Hippocampal formation (tissue), 2 donors: ENCODE data around the gene RPH3AL.
"Not testable (repeated sequence)": the region's sequence is repeated elsewhere in the genome, so short reads cannot be mapped to it uniquely, and the experiment has no call there.

Experiments
- DNase-seq, 2 donors: peaks; one replicate each; lab custom pipeline; 2025; lab: John Stamatoyannopoulos, UW

The RPH3AL gene

GRCh38 chr17:226108-227077 lies 126.2 kb downstream of the RPH3AL start:
- DNase-seq: no peak

- no peak for DNase-seq
These were observed 127.1 kb downstream of the RPH3AL start for GRCh38 chr17:225551-225950.

GRCh38 chr17:224576-224975 lies 128.0 kb downstream of the RPH3AL start:
- not testable (repeated sequence) for DNase-seq

GRCh38 chr17:223723-224471 lies 128.7 kb downstream of the RPH3AL start:
- DNase-seq: no peak

GRCh38 chr17:222172-222571 lies 130.4 kb downstream of the RPH3AL start:
- peak in 1 of 2 donors; percentile 22 for DNase-seq

GRCh38 chr17:219696-220095 lies 132.9 kb downstream of the RPH3AL start:
- no peak for DNase-seq

GRCh38 chr17:218432-219110 lies 134.0 kb downstream of the RPH3AL start:
- peak in 1 of 2 donors; percentile 2 for DNase-seq

GRCh38 chr17:216625-217024 lies 136.0 kb downstream of the RPH3AL start:
- DNase-seq: no peak

- DNase-seq: not testable (repeated sequence)
These were observed 136.8 kb downstream of the RPH3AL start for GRCh38 chr17:215563-216478.

- DNase-seq: no peak
These were observed 137.7 kb downstream of the RPH3AL start for GRCh38 chr17:214881-215331.

- DNase-seq: no peak
These were observed 139.1 kb downstream of the RPH3AL start for GRCh38 chr17:213286-214105.

GRCh38 chr17:210402-210801 lies 142.2 kb downstream of the RPH3AL start:
- no peak for DNase-seq

GRCh38 chr17:208429-208828 lies 144.2 kb downstream of the RPH3AL start:
- no peak for DNase-seq

- DNase-seq: no peak
These were observed 144.8 kb downstream of the RPH3AL start for GRCh38 chr17:207775-208174.

GRCh38 chr17:206941-207560 lies 145.6 kb downstream of the RPH3AL start:
- DNase-seq: no peak

GRCh38 chr17:206484-206883 lies 146.1 kb downstream of the RPH3AL start:
- DNase-seq: not testable (repeated sequence)

- no peak for DNase-seq
These were observed 146.8 kb downstream of the RPH3AL start for GRCh38 chr17:205817-206216.

- DNase-seq: no peak
These were observed 147.4 kb downstream of the RPH3AL start for GRCh38 chr17:205148-205669.

GRCh38 chr17:204427-205147 lies 148.0 kb downstream of the RPH3AL start:
- no peak for DNase-seq
